Measurements from ENCODE around the gene HDDC3.

Gene HDDC3

DNA sequence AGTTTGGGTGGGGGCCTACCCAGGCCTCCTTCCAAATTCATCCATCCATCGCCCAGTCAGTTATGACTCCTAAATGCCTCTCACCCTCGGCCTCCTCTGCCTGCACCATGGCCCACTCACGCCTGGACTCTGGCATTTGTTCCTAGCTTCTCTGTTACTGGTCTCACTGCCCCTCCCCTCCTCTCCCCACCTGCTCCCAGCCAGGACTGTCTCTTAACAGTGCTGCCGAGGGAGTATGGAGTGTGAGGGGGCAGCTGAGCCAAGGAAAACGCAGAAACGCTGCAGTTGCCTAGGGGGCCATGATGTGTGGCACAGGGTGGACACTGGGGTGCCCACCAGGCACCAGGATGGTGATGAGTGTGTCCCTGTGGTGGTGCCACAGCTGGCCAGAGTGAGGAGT, 25.4 kb upstream of the HDDC3 start:
- no peak overlapping the region for H3K27ac ChIP-seq
- TF ChIP-seq ZFX (IDR thresholded peaks at IDR 0.05; ENCODE audit: borderline replicate concordance): no peak
- TF ChIP-seq, protein P1, sequence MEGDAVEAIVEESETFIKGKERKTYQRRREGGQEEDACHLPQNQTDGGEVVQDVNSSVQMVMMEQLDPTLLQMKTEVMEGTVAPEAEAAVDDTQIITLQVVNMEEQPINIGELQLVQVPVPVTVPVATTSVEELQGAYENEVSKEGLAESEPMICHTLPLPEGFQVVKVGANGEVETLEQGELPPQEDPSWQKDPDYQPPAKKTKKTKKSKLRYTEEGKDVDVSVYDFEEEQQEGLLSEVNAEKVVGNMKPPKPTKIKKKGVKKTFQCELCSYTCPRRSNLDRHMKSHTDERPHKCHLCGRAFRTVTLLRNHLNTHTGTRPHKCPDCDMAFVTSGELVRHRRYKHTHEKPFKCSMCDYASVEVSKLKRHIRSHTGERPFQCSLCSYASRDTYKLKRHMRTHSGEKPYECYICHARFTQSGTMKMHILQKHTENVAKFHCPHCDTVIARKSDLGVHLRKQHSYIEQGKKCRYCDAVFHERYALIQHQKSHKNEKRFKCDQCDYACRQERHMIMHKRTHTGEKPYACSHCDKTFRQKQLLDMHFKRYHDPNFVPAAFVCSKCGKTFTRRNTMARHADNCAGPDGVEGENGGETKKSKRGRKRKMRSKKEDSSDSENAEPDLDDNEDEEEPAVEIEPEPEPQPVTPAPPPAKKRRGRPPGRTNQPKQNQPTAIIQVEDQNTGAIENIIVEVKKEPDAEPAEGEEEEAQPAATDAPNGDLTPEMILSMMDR (IDR thresholded peaks at IDR 0.05): no peak

DNA sequence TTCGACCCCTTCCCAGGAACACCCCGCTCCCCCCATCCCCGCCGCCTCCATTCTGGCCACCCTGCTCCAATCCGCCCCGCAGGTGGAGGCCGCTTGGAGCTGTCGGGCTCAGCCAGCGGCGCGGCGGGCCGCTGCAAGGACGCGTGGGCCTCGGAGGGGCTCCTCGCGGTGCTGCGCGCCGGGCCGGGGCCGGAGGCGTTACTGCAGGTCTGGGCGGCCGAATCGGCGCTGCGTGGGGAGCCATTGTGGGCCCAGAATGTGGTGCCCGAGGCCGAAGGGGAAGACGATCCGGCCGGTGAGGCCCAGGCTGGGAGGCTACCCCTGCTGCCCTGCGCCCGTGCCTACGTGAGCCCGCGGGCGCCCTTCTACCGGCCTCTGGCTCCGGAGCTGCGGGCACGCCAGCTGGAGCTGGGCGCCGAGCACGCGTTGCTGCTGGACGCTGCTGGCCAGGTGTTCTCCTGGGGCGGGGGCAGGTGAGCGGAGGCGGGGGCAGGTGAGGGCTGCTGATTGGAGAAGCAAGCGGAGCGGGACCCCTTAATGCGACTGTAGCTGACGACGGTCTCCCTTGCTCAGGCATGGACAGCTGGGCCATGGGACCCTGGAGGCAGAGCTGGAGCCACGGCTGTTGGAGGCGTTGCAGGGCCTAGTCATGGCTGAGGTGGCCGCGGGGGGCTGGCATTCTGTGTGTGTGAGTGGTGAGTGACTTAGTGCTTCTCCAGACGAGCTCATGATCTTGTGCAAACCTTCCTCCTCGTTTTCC, 24.9 kb upstream of the HDDC3 start:
- H3K27ac ChIP-seq: peak overlapping the region; percentile 57
- TF ChIP-seq ZFX (IDR thresholded peaks at IDR 0.05; ENCODE audit: borderline replicate concordance): no peak
- TF ChIP-seq, protein P1 (IDR thresholded peaks at IDR 0.05): no peak

DNA sequence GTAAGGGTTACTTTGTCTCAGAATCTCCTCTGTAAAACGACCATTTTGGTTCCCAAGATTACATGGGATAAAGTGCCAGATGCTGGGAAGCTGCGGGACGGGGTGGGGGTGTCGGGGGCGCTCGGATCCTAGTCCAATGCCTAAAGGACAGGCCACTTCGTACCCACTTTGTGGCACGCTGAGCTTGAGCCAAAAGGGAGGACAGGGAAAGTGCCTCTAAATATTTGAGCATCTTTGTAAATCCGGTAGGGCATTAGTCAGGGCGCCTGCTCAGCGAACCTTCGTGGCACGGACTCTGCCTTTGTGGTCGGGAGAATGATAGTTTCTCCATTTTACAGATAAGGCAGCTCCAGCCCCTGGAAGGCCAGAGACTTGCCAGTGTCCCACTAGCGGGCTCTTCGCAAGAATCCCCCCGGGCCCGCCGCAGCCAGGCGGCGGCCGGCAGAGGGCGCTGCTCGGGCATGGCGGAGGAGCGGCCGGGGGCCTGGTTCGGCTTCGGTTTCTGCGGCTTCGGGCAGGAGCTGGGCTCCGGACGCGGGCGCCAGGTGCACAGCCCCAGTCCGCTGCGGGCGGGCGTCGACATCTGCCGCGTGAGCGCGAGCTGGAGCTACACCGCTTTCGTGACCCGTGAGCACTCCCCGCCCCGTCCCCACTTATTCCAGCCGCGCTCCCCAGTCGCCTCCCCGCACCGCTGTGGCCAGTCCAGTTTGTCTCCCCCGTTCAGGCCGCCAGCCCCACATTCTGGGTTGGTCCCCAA, 24.1 kb upstream of the HDDC3 start:
- peak overlapping the region; percentile 57 for H3K27ac ChIP-seq
- TF ChIP-seq ZFX (IDR thresholded peaks at IDR 0.05; ENCODE audit: borderline replicate concordance): no peak
- TF ChIP-seq, protein P1 (IDR thresholded peaks at IDR 0.05): peak; percentile 97

DNA sequence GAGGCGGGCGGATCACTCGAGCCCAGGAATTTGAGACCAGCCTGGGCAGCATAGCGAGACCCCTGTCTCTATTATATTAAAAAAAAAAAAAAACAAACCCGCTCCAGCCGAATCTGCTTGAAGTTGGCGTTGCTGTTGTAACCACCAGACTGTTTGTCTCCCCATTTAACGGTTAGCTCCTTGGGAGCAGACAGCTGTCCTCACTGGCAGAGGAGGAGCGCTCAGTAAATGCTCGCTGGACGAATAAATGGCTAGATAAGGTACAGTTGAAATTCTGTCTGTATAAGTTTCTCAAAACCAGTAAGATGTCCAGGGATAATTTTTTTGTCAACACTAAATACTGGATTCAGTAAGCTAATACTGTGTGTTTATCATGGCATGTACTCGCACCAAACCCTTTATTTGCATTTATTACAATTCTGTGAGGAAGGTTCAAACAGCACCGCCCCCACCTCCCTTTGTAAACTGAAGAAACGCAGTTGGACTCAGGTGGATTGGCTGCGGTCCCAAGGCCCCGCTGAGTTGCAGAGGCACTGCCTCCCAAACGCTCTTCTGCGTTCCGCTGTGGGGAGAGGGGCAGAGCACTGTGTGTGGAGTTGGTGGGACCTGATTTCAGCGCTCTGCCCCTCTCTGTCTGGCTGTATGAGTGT, 23.4 kb upstream of the HDDC3 start:
- no peak for TF ChIP-seq ZFX (IDR thresholded peaks at IDR 0.05; ENCODE audit: borderline replicate concordance)
- TF ChIP-seq, protein P1 (IDR thresholded peaks at IDR 0.05): no peak
- H3K27ac ChIP-seq: peak overlapping the region; percentile 57

DNA sequence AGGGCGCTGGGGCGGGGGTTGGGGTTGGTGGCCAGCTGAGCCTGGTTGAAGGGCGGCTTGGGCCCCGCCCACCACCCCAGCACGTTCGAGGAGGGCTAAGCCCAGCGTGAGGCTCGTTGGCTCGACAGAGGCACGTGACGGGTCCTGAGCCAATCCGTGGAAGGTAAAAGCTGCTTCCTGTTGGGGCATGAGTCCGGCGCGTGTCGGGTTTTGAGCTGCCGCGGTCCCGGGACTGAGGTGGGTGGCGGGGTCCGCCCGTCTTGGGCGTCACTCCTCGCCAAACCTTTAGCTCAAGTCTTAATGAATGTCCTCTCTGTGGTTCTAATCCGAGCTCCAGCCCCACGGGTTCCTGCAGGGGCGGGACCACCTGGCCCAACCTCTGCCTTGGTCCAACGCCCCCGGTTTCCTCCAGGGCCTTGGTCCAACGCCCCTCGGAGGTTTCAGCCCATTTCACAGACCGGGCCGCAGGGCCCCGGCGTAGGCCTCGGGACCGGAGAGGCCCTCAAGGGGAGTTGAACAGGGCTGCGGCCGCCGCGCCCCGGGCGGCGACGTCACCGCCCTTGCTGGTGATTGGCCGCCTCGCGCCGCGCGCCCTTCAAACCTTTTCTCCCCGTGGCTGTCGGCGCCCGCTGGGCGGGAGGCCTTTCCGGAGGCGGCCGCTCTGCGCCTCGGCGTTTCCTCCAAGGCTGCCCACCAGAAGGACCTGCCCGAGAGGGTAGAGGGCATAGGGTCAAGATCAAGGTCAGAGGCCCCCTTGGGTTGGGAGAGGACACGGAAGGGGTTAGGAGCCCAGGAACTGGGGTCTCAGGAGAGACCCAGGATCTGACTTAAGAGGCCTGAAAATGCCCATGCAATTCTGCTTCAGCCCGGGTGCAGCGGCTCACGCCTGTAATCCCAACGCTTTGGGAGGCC, 22.6 kb upstream of the HDDC3 start, which contains the start of gene RCCD1:
TSS of gene RCCD1 (plus strand) at position 173 of the 912 bp plus-strand sequence. CDS start 1,851 bp downstream, outside the sequence.
- peak within 1 kb of the TSS; percentile 57 for H3K27ac ChIP-seq
- no peak for TF ChIP-seq ZFX (IDR thresholded peaks at IDR 0.05; ENCODE audit: borderline replicate concordance)
- TF ChIP-seq, protein P1 (IDR thresholded peaks at IDR 0.05): no peak

DNA sequence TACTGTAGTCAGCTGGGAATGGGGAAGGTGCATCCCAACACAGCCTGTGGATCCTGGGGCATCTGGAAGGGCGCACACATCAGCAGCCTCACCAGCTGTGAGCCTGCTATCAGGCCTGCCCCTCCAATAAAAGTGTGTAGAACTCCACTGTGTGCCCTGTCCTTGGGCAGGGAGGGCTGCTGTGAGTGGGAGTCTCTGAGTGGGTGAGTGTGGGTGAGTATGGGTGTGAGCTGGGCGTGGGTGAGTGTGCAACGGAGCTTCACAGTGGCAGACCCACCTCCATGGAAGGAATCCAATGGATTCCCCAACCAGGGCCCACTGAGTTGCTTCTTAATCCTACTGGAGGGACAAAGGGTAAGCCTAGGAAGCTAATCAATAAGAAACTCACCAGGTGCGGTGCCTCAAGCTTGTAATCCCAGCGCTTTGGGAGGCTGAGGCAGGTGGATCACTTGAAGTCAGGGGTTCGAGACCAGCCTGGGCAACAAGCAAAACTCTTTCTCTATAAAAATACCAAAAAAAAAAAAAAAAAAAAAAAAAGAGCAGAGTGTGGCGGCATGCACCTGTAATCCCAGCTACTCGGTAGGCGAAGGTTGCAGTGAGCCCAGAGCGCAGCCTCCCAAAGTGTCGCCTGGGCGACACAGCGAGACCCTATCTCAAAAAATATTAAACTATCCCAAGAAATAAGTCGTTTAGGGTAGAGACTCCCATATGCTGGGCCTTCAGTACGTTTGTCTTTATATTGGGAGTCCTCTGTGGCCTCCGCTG, 21.8 kb upstream of the HDDC3 start:
- no peak for TF ChIP-seq ZFX (IDR thresholded peaks at IDR 0.05; ENCODE audit: borderline replicate concordance)
- TF ChIP-seq, protein P1 (IDR thresholded peaks at IDR 0.05): no peak
- H3K27ac ChIP-seq: no peak overlapping the region
